NCI-H1105 treated with DMSO at 0.1 percent for 48 hours (cell line): Measurements from ENCODE around the gene HMX3.
"Not testable (repeated sequence)": the region's sequence is repeated elsewhere in the genome, so short reads cannot be mapped to it uniquely, and the experiment has no call there.

Experiments used
- DNase-seq: peaks from one replicate; lab custom pipeline; 2025; lab: John Stamatoyannopoulos, UW

Gene HMX3

GRCh38 chr10:123175389-123176387, 39.9 kb downstream of the HMX3 start:
- DNase-seq, result no peak

GRCh38 chr10:123178390-123178789, 42.6 kb downstream of the HMX3 start:
- DNase-seq, result not testable (repeated sequence)

- DNase-seq, result no peak
Observed at GRCh38 chr10:123180101-123181090, 44.6 kb downstream of the HMX3 start.

GRCh38 chr10:123183724-123184123, 48.0 kb downstream of the HMX3 start:
- no peak for DNase-seq

GRCh38 chr10:123187781-123188180, 52.0 kb downstream of the HMX3 start:
- DNase-seq, result peak; percentile 90
